HG02870 (cell line): ENCODE data around the gene SGCA.

Experiments
- ATAC-seq: cut with Tn5 transposase; IDR thresholded peaks from one replicate; pipeline ENCODE4 v1.9.1; 2021; ENCODE audit warnings: mild to moderate bottlenecking, moderate library complexity; ENCODE audit not compliant: unreplicated experiment

The SGCA gene

DNA sequence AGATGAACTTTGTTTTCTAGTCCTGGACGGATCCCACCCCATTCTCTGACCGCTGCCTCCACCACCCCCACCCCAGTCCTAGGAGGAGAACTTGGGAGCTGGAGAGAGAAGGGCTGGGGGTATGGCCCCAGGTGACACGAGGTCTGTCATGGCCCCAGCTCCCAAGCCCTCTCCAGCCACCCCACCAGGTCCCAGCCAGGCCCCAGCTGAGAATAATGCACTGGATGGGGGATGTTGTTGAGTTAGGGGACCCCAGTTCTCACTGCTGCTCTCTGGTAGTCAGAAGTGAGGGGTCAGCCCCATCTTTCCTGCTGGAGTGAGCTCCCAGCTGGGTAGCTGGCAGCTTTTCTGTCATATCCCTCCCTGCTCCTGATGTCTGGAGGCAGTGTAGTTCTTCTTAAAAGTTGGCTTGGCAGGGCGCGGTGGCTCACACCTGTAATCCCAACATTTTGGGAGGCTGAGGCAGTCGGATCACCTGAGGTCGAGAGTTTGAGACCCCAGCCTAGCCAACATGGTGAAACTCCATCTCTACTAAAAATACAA lies 40.2 kb downstream of the SGCA start:
- no peak for ATAC-seq

DNA sequence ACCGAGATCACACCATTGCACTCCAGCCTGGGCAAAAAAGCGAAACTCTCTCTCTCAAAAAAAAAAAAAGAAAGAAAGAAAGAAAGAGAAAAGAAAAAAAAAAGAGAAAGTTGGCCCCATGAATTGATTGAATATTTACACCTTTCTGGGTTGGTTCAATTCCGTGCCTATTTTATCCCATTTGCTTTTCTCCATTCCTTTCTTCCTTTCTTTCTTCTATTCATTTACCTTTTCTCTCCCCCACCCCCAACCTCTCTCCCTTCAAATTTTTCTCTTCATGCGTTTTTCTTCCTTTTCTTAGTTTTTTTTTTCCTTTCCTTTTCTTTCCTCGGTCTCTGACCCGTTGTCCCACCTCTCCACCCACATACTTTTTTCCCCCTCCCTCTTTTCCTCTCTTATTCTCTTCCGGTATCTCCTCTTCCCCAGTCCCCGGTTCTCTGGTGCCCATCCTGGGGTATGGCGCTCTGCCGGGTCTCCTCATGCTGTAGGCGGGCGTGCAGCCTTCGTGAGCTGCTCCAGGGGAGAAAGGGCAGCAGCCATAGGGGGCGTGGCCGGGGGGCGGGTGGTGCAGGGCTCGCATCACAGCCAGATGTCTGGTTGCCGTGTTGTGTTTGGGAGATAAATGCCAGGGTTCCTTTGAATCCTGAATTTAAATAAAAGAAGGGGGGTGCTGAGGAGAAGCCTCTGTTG lies 40.9 kb downstream of the SGCA start:
- no peak for ATAC-seq

DNA sequence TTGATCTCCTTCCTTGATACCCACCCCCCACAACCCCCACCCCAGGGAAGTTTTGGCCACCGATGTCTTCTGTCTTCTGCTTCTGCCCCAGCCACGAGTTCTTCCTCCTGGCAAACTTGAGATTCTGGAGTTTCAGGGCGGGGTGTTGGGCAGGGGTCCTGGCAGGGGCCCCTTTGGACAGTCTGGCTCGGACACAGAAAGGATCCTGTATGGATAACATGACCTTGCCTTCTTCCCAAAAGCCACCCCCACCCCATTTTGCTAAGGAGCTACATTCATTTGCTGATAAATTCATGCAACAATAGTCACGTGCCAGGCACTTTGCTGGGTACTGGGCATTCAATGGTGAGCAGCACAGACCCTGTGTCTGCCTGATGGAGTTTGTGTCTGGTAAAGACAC lies 41.5 kb downstream of the SGCA start:
- no peak for ATAC-seq

DNA sequence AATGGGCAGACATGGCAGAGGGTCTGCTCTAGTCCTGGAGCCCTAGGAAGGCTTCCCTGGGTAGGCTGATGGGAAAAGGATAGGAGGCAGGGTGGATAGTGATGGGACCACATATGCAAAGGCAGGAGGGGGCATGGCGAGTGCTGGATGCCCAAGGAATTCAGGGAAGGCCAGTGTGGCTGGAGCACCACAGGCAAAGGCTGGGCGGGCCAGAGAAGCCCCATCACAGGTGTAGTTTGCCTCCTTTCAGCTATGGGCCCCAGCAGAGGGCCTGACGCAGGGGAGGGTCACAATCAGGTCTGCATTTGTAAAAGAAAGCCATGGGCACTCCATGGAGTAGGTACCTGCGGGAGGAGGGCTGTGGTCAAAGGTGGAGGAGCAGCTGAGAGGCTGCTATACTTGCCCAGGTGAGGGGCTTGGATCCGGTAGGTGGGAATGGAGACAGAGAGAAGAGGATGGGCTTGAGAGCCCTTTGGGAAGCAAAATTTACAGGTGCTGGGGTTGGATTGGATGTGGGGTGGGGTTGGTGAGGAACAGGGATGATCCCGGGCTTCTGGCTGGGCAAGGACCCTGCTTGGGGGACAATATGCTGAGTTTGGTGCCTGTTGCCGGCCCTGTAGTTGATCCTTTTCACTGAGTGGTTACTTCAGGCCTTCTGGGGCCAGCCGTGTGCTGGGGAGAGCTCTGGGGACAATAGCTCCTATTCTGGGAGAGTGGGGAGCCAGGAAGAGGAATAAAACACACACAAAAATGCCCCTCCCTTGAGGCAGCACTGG lies 42.2 kb downstream of the SGCA start:
- ATAC-seq, result no peak

DNA sequence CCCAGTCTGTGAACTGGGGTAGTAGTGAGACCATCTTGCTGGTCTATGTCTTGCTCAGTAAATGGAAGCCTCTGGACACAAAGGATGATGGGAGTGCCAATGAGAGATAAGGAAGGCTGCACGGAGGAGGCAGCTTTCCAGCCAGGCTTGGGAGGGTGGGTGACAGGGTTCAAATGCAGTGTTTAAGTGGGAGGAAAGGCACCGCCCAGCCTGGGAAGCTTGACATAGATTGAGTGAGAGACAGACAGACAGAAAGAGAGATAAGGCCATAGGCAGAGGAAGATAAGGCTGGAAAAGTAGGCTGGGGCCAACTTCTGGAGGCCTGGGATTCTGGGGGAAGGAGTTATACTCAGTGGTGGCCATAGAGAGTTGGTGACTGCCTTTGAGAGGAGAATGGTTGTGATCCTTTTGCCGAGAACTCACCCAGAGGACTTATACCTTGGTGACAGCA lies 42.8 kb downstream of the SGCA start:
- ATAC-seq, result no peak

DNA sequence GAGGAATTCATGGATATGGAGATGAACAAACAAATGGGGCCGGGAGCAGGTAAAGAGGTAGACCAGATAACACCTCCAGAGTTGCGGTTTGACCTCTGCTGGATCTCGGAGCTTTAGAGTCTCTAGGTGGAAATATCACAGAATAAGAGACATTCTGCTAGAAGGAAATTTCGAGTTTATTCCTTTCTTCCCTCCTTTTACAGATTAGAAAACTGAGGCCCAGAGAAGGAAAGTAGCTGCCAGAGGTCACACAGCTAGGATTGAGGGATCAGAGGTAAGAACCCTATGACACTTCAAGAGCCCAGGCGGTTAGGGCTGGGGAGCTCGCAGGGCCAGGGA lies 43.3 kb downstream of the SGCA start:
- no peak for ATAC-seq

DNA sequence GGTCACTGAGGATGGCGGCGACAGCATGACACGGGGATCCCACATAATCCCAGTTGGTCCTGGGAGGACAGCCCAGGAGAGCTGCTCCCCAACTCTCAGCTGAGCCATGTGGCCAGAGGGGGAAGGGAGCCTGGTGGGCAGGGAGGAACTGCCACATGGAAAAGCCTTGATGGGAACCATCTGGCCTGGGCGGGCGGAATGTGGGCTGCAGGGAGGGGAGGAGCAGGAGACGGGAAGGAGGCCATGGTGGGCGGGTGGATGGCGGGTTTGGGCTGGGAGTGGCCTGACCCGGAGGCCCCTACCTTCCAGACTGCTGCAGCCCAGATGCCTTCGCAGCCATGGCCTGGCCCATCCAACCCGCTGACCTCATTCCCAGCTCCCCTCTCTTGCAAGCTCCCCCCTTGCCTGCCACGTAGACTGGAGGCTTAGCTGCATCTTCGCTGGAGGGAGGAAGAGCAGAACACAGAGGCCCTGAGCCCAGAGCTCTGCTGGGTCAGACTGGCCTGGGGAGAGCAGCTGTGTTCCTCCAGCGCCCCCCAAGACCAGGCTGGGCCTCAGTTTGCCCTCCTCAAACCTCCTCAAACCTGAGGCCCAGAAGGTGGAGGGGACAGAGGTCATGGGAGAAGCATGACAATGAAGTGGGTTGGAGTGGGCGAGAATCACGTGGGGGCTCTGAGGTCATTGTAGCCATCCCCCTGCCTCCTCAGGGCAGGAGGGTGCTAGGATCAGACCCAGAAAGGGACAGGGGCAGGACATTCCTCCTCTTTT lies 43.9 kb downstream of the SGCA start:
- ATAC-seq, result no peak

DNA sequence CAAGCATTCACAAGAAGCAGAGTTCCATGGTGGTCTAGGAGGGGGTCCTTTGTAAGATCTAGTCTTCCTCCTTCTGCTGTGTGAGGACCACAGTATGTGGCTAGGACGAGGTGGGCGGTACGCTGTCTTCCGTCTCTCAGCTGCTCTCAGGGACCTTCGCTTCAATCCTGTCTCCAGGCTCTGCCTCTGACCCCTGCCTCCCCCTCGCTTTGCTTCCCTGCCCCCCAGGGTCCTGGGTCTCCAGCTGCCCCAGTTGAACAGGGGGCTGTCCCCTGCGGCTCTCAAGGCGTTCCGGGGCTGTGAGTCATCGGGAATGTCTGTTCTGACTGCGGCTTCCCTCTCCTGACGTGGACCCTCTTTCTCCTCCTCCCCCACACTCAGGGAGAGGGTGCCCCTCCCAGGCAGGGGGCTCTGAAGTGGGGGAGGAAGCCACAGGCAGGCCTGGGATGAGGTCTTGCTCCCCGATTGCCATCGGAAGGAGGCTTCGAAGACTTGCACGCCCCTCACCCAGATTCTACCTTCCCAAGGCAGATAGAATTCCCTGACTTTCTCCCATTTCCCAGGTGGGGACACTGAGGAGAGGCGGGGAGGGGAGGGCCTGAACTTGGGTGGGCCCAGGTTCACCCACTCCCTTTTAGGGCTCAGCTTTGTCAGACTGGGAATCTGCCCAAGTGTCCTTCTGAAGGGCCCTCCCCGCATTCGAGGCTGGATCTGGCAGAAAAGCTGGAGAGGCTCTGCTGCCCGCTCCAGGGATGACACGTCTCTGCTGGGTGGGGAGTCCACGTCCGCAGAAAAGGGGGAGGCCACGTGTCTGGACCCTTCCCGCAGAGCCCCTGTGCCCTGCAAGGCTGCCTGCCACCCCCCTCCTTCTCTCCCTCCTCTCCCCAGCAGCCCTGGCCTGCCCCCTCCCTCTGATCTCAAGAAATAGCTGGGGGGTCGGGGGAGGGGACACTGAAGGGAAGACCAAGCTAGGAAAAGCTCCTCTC lies 44.7 kb downstream of the SGCA start:
- ATAC-seq, result no peak

DNA sequence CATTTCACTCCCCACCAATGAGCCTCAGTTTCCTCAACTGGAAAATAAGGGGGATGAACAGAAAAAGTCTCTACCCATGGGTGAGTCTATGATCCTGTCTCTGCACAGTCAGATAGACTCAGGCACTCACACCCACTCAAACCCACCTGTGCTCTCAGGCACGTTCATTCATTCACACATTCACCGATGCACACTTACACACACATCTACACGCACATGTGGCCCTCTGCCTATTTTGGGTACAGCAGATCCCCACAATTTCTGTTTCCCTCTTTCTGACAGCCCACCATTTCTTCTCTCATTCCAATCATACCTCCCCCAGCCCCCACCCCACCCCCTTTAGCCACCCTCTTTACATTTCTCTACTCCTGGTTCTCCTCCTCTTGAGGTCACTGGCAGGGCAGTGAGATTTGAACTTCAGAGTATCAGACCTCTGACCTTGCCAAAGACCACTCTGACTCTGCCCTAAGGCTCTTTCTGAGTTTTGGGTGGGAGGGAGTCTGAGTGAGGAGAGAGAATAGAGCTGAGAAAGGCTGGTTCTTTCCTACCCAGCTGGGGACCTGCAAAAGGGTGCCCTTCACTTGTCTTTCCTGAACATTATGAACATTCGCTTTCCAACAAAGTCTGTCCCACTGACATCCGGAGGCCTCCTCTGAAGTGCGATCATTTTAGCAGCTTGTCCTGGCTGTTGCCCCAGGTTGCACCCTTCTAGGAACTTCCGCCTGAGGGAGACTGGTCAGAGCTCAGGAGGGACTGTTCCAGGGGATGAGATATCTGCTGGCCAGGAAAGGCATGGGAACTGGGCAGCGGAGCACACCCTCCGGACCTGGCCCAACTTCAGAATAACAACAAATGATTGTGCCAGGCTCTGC lies 45.7 kb downstream of the SGCA start:
- ATAC-seq, result no peak

DNA sequence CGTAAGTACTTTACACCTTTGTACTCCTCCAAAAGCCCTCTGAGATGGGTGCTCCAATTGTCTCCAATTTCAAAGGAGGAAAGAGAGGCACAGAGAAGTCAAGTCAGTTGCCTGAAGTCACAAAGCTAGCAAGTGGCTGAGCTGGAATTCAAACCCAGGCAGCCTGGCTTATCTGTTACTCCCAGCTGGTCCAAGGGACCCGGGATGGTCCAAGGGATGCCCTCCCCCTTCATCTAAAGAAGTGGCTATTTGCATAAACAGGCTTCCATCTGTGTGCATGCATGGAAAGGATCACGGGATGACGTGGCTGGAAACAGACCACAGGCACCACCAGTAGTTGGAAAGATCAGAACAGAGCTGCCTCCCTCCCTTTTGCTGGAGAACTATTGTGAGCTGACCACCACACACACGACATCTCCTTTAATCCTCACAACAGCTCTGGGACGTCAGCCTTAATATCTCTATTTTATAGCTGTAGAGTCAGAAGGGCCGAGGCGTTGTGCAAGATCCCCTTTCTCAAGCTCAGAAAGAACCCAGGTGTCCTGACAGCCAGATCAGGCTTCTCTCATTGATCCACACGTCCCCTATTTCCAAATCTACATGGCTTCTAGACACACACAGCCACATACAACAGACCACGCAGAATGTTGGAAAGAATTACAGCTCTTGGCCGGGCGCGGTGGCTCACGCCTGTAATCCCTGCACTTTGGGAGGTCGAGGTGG lies 46.5 kb downstream of the SGCA start:
- no peak for ATAC-seq

DNA sequence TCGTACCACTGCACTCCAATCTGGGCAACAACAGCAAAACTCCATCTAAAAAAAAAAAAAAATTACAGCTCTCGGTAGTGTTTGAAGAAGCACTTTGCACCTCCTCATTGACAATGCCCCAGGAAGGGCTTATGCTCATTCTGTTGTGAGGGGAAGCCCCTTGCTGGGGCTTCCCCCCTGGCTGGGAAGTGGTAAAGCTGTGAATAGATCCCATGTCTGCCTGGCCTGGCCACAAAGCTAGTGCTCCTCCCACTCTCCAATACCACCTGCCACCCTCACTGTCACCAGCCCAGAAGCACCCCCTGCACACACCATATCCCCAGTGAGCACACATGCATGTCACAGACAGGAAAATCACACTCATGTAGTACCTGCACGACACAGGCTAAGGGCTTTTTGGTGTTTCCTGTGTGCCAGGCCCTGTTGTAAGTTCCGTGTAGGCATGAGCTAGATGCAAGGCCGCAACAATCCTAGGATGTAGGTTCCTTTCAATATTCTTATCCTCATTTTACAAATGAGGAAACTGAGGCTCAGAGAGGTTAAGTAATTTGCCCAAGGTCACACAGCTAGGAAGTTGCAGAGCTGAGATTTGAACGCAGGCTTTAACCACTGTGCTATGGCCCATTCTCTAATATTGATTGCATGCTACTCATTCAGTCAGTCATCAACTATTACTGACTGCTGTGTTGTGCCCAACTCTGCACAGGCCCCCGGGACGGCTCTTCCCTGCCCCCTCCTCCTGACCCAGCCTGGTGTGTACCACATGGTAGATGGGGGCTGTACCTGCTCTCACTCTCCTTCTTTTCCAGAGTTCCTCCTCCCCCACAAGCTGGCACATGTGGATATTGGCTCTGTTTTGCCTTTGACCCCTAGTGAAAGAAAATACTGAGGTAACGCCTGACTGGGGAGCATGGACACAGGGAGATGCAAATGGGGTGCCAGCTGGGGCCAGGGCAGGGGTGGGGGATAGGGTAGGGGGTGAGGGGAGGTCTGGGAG lies 47.5 kb downstream of the SGCA start:
- peak; percentile 66 for ATAC-seq

DNA sequence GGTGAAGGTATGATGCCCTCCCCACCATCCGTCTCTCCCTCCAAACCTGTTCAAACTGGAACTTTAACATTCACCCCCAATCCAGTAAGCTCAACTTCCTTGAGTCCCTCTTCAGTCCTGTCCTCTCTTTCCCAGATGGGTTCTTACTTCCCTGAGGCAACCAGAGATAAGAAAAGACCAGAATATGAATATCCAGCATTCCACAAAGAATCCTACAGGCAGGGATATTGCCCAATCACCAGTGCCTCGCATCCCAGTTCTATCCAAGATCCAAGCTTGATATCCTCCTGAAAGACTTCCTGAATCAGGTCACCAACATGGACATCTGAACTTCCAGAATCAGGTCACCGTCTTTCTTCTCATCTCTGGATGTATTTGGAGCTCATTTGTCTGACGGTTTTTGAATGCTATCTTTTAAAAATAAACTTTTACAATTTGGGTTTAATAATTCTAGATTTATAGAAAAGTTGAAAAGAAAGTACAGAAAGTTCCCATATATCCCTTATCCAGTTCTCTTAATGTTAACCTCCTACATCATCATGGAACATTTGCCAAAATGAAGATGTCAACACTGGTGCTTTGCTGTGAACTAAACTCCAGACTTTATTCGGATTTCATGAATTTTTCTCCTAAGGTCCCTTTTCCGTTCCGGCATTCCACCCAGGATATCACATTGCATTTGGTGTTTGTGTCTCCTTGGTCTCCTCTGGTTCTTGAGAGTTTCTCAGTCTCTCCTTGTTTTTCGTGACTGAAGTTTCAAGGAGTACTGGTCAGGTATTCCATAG lies 49.4 kb downstream of the SGCA start:
- ATAC-seq, result no peak

DNA sequence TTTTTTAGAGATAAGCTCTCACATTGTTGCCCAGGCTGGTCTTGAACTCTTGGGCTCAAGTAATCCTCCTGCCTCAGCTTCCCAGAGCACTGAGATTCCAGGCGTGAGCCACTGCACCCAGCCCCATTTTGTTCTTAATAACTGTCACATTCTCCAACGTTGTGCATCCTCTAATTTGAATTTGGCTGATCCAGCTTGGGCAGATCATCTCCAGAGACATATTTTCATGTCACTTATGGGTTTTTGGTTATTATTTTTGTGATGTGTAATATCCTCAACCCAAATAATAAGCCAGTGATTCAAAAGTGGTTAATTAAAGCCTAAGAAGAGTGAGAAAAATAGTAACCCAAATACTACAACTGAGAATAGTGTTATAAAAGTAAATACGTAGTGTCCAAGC lies 51.8 kb downstream of the SGCA start:
- no peak for ATAC-seq

DNA sequence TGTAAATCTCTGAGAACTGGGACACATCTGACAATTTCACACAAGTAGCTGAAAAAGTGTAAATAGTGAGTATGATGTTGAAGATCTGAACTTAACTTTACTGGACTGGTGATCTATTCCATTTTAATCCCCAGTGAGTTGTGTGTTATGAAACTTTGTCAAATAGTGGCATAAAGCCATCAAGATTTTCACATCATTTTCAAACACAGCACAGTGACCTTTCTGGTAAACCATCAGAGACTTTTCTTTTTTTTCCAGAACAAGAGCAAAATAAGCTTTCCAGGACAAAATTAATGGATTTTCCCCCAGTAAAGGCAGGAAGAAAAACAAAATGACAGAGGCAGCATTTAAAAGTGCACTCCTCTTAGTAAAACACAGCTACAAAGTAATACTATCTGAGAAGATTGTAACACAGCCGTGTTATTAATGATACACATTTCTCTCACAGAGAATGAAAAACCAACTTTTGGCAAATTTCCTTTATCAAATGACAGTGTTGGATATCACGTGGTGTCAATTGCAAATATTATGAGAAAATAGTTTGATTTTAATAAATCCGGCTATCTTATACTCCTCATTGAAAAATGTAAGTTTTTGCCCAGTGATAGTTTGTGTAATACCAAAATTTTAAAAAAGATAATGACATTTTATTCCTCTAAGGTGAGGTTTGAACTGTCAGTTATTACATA lies 52.4 kb downstream of the SGCA start:
- ATAC-seq, result no peak

DNA sequence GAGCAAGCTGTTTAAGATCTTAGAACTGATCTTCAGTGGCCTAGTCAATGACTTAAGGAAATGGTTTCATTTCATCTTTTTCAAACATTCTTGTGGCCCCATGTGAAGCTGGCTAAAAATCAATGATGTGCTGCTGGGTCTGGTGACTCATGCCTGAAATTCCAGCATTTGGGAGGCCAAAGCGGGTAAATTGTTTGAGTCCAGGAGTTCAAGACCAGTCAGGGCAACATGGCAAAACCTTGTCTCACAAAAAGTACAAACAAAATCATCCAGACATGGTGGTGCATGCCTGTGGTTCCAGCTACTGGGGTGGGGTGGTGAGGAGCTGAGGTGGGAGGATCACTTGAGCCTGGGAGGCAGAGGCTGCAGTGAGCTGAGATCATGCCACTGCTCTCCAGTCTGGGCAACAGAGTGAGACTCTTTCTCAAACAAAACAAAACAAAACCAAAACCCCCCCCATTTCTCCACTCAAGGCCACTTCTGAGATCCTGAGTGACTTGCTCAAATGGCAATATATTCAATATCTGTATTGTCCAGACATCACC lies 53.0 kb downstream of the SGCA start:
- no peak for ATAC-seq

DNA sequence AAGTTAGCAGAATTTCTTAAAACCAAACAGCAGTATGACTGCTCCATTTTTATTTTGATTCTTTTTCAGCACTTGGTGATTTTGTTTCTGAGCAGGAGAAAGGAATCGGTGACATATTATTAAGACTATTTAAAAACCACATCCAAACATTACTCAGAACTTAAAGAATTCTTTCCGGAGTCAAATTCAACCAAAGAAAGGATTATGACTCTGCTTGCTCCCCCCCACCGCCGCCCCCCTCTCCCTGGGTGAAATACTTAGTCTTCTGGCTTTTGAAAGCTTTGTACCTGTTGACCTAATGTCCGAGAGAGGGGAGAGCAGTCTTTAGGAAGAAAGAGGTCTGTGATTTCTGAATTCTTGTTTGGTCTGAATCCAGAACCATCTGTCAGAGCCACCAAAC lies 53.5 kb downstream of the SGCA start:
- ATAC-seq, result no peak
